H1 (cell line): Measurements from ENCODE around the gene THBS3. TPM values are rescaled to one million over a fixed set of nuclear protein-coding genes. Genes with fewer than 3 reads are reported as not detected.
"Not testable (repeated sequence)": the region's sequence is repeated elsewhere in the genome, so short reads cannot be mapped to it uniquely, and the experiment has no call there.

ENCODE experiments used
- CTCF ChIA-PET: fragments of 300-600 bp; sonication (Branson Sonifier 250); formaldehyde crosslinking; loops from one replicate; lab custom pipeline; 2021; ENCODE audit not compliant: partially characterized antibody; lab: Charles Lee
- POLR2A ChIA-PET: fragments of 300-600 bp; sonication (Branson Sonifier 250); formaldehyde crosslinking; loops from one replicate; lab custom pipeline; 2021; ENCODE audit warnings: inconsistent platforms; ENCODE audit not compliant: partially characterized antibody; lab: Charles Lee
- DNase-seq, 2 experiments: peaks; one replicate each; pipeline versions ENCODE4 v3.0.0 to v3.0.0-alpha.2; 2010 to 2022; ENCODE audit warnings: low spot score in 2 of 2, low read depth in 1 of 2, mixed read lengths in 1 of 2
- FAIRE-seq: peaks from 2 replicates; lab custom pipeline; 2011; peaks lifted over from hg19 to GRCh38; lab: Jason Lieb, UNC
- H2AFZ ChIP-seq: 2 replicates; pipeline ENCODE4 v1.8.1; 2012; ENCODE audit warnings: low read length, inconsistent platforms
- H2AK5ac ChIP-seq: 2 replicates; pipeline ENCODE4 v1.6.1; 2013; ENCODE audit warnings: low read depth, low read length
- H2BK120ac ChIP-seq: replicated peaks from 2 replicates; pipeline ENCODE3; 2013; ENCODE audit warnings: low read depth, low read length, inconsistent platforms
- H2BK12ac ChIP-seq: 2 replicates; pipeline ENCODE4 v1.6.1; 2013; ENCODE audit warnings: low read depth, low read length
- H2BK15ac ChIP-seq: 2 replicates; pipeline ENCODE4 v1.6.1; 2013; ENCODE audit warnings: low read length
- H2BK20ac ChIP-seq: 2 replicates; pipeline ENCODE4 v1.6.1; 2013; ENCODE audit warnings: low read length
- H2BK5ac ChIP-seq: 2 replicates; pipeline ENCODE4 v1.6.1; 2013; ENCODE audit warnings: low read depth, low read length
- H3K14ac ChIP-seq: 2 replicates; pipeline ENCODE4 v1.6.1; 2013; ENCODE audit warnings: inconsistent platforms; ENCODE audit not compliant: insufficient read length
- H3K18ac ChIP-seq: 2 replicates; pipeline ENCODE4 v1.6.1; 2013; ENCODE audit warnings: low read length; ENCODE audit errors: extremely low read depth
- H3K23ac ChIP-seq: 2 replicates; pipeline ENCODE4 v1.6.1; 2013; ENCODE audit warnings: inconsistent platforms; ENCODE audit not compliant: insufficient read length
- H3K23me2 ChIP-seq: 2 replicates; pipeline ENCODE4 v1.6.1; 2013; ENCODE audit warnings: low read depth, low read length
- H3K27ac ChIP-seq: 2 replicates; pipeline ENCODE4 v1.6.1; 2011; ENCODE audit warnings: low read depth, low read length, inconsistent platforms
- H3K27me3 ChIP-seq, 4 experiments: replicated peaks in 1 of 4; 1 replicate in 1 of 4; 2 replicates in 3 of 4; pipeline versions ENCODE4 v1.6.1 to v1.8.1; 2011 to 2013; ENCODE audit warnings: low read length in 3 of 4, mild to moderate bottlenecking in 3 of 4, inconsistent platforms in 2 of 4, mixed read lengths in 2 of 4, moderate library complexity in 1 of 4; ENCODE audit not compliant: control insufficient read depth in 3 of 4, insufficient read depth in 3 of 4; ENCODE audit errors: extremely low read depth in 1 of 4
- H3K36me3 ChIP-seq, 4 experiments: 2 replicates each; pipeline versions ENCODE4 v1.6.1 to v1.8.1; 2011 to 2013; ENCODE audit warnings: mild to moderate bottlenecking in 4 of 4, low read length in 3 of 4, moderate library complexity in 2 of 4, control low read depth in 1 of 4, inconsistent platforms in 1 of 4; ENCODE audit not compliant: insufficient read depth in 4 of 4, control insufficient read depth in 2 of 4
- H3K4ac ChIP-seq: replicated peaks from 2 replicates; pipeline ENCODE3; 2013; ENCODE audit warnings: low read length, low read depth, mixed read lengths, inconsistent platforms; ENCODE audit not compliant: insufficient read length
- H3K4me1 ChIP-seq, 4 experiments: replicated peaks in 1 of 4; 1 replicate in 1 of 4; 2 replicates in 3 of 4; pipeline versions ENCODE4 v1.6.1 to v1.8.1; 2011 to 2013; ENCODE audit warnings: low read length in 3 of 4, inconsistent platforms in 2 of 4, mixed read lengths in 1 of 4; ENCODE audit not compliant: insufficient read depth in 4 of 4, control insufficient read depth in 3 of 4
- H3K4me2 ChIP-seq, 2 experiments: 2 replicates each; pipeline versions ENCODE4 v1.6.1 to v1.8.1; 2011 to 2013; ENCODE audit warnings: low read depth in 2 of 2, low read length in 2 of 2, control low read depth in 1 of 2, inconsistent platforms in 1 of 2, mild to moderate bottlenecking in 1 of 2; ENCODE audit not compliant: insufficient read depth in 1 of 2
- H3K4me3 ChIP-seq, 4 experiments: fragments of 200-600, 300-600 bp in 1 of 4; sonication (generic), shearing (Covaris generic), sonication (Bioruptor Twin) in 1 of 4; 2 replicates each; pipeline versions ENCODE4 v1.5.1 to v1.8.1; 2011 to 2016; ENCODE audit warnings: low read length in 4 of 4, low read depth in 3 of 4, control low read depth in 2 of 4, inconsistent platforms in 2 of 4, mild to moderate bottlenecking in 2 of 4, mixed read lengths in 1 of 4, moderate library complexity in 1 of 4; ENCODE audit not compliant: insufficient read depth in 2 of 4; ENCODE audit errors: extremely low read depth in 1 of 4
- H3K56ac ChIP-seq: replicated peaks from 2 replicates; pipeline ENCODE3; 2013; ENCODE audit warnings: low read depth, mild to moderate bottlenecking, mixed read lengths, low read length, inconsistent platforms; ENCODE audit not compliant: insufficient read length
- H3K79me1 ChIP-seq: 2 replicates; pipeline ENCODE4 v1.6.1; 2013; ENCODE audit warnings: low read depth, low read length, control low read depth
- H3K79me2 ChIP-seq, 2 experiments: 2 replicates each; pipeline versions ENCODE4 v1.6.1 to v1.8.1; 2012 to 2013; ENCODE audit warnings: low read length in 2 of 2, mild to moderate bottlenecking in 2 of 2, inconsistent platforms in 1 of 2; ENCODE audit not compliant: insufficient read depth in 2 of 2, control insufficient read depth in 1 of 2
- H3K9ac ChIP-seq, 4 experiments: replicated peaks in 1 of 4; 1 replicate in 1 of 4; 2 replicates in 3 of 4; pipeline versions ENCODE4 v1.6.1 to v1.8.1; 2011 to 2013; ENCODE audit warnings: low read depth in 3 of 4, low read length in 3 of 4, control low read depth in 2 of 4, mild to moderate bottlenecking in 2 of 4, moderate library complexity in 2 of 4, inconsistent platforms in 1 of 4; ENCODE audit errors: extremely low read depth in 1 of 4
- H3K9me3 ChIP-seq, 2 experiments: 2 replicates each; pipeline versions ENCODE4 v1.6.1 to v1.8.1; 2012 to 2013; ENCODE audit warnings: mild to moderate bottlenecking in 2 of 2, moderate library complexity in 2 of 2, control low read depth in 1 of 2, inconsistent platforms in 1 of 2, low read depth in 1 of 2, low read length in 1 of 2, mixed read lengths in 1 of 2; ENCODE audit not compliant: insufficient read depth in 2 of 2
- H4K20me1 ChIP-seq, 2 experiments: replicated peaks in 1 of 2; 2 replicates each; pipeline versions ENCODE3 to v1.8.1; 2011 to 2013; ENCODE audit warnings: inconsistent platforms in 2 of 2, low read length in 2 of 2, mild to moderate bottlenecking in 1 of 2; ENCODE audit not compliant: insufficient read depth in 2 of 2, control insufficient read depth in 1 of 2
- H4K5ac ChIP-seq: 2 replicates; pipeline ENCODE4 v1.6.1; 2013; ENCODE audit warnings: low read length, low read depth, mixed read lengths, inconsistent platforms; ENCODE audit not compliant: insufficient read length
- H4K8ac ChIP-seq: 2 replicates; pipeline ENCODE4 v1.8.0; 2013; ENCODE audit warnings: mild to moderate bottlenecking, moderate library complexity, low read length, inconsistent platforms; ENCODE audit not compliant: insufficient read depth; ENCODE audit errors: extremely low read depth
- H4K91ac ChIP-seq: replicated peaks from 2 replicates; pipeline ENCODE3; 2013; ENCODE audit warnings: low read length, mixed read lengths, inconsistent platforms; ENCODE audit not compliant: insufficient read length
- ATF2 ChIP-seq: IDR thresholded peaks from 2 replicates; pipeline ENCODE4 v1.6.1; 2012; ENCODE audit warnings: low read length, inconsistent platforms
- WGBS, 2 experiments: shearing (Covaris generic) in 1 of 2; methylation state at CpG; one replicate each; pipeline versions ENCODE4 v1.1.6 to v1.1.7; 2013 to 2015; ENCODE audit warnings: low lambda C conversion rate in 2 of 2, mixed read lengths in 2 of 2, inconsistent platforms in 1 of 2, low coverage in 1 of 2, missing lambda C conversion rate in 1 of 2; ENCODE audit not compliant: insufficient replicate concordance in 2 of 2, insufficient coverage in 1 of 2, insufficient read length in 1 of 2; ENCODE audit errors: extremely low coverage in 1 of 2, missing lambda C conversion rate in 1 of 2; 5-methylcytosine and 5-hydroxymethylcytosine counted together
- polyA plus RNA-seq, 7 experiments: library from polyadenylated mRNA; depleted of rRNA in 3 of 7; stranded (reverse) in 5 of 7; unstranded in 2 of 7; fragments of >200 nt in 5 of 7; fragments of 200-250 nt in 2 of 7; gene quantifications; 1 replicate in 5 of 7; 2 replicates in 1 of 7; 4 replicates in 1 of 7; pipeline versions ENCODE4 v1.2.1 to v1.2.3, GENCODE V29; 2011 to 2013; ENCODE audit warnings: missing spikeins in 2 of 7, mixed read lengths in 2 of 7
- total RNA-seq: library from RNA; stranded (reverse); fragmentation: NEBNext Ultra II Directional; extraction: Animal tissue kit (Norgen Biotek cat#: 25700); gene quantifications from 2 replicates; pipeline ENCODE4 v1.2.1, GENCODE V29; 2021

Gene THBS3
- total and polyA plus RNA-seq, 2 of the 8 experiments (the other 6 are each of a cell fraction or from before 2014, with no cell fraction given), result 3.0 to 3.5 TPM

- no peak for TF ChIP-seq ATF2
Observed at GRCh38 chr1:155191904-155192303, 15.8 kb downstream of the THBS3 start (continued).

DNA sequence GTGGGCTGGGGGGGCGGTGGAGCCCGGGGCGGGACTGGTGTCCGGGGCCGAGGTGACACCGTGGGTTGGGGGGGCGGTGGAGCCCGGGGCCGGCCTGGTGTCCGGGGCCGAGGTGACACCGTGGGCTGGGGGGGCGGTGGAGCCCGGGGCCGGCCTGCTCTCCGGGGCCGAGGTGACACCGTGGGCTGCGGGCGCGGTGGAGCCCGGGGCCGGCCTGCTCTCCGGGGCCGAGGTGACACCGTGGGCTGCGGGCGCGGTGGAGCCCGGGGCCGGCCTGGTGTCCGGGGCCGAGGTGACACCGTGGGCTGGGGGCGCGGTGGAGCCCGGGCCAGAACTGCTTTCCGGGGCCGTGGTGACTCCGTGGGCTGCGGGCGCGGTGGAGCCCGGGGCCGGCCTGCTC lies 17.8 kb downstream of the THBS3 start:
- H2BK12ac ChIP-seq, H2BK120ac ChIP-seq, H3K18ac ChIP-seq, H2BK20ac ChIP-seq, H3K27me3 ChIP-seq, H4K8ac ChIP-seq, CTCF ChIA-PET, H2BK5ac ChIP-seq, H3K79me1 ChIP-seq, H3K23ac ChIP-seq, H3K36me3 ChIP-seq, H3K4ac ChIP-seq, H3K4me2 ChIP-seq, POLR2A ChIA-PET, H3K9ac ChIP-seq, DNase-seq, H4K20me1 ChIP-seq, H3K56ac ChIP-seq, H3K27ac ChIP-seq, H3K9me3 ChIP-seq, H3K4me3 ChIP-seq, H2AFZ ChIP-seq, H4K91ac ChIP-seq, H3K79me2 ChIP-seq, FAIRE-seq, H2BK15ac ChIP-seq, H2AK5ac ChIP-seq, H3K14ac ChIP-seq, H4K5ac ChIP-seq: not testable (repeated sequence)
- WGBS, 2 experiments, result 96% methylated on average over 11 of the region's 45 CpGs; no CpG with 5 or more reads in 1 of the 2 experiments
- peaks cover 11 to 25% (median 19%) of the 10 kb centered on the region in 4 experiments for H3K4me1 ChIP-seq
- H3K23me2 ChIP-seq, result peaks cover 11% of the 10 kb centered on the region
